GOT3 (cell line): Measurements from ENCODE around the gene RTN4IP1.

Source experiments
- DNase-seq: peaks from one replicate; lab custom pipeline; 2025; ENCODE audit warnings: mixed read lengths; lab: John Stamatoyannopoulos, UW

Gene RTN4IP1

DNA sequence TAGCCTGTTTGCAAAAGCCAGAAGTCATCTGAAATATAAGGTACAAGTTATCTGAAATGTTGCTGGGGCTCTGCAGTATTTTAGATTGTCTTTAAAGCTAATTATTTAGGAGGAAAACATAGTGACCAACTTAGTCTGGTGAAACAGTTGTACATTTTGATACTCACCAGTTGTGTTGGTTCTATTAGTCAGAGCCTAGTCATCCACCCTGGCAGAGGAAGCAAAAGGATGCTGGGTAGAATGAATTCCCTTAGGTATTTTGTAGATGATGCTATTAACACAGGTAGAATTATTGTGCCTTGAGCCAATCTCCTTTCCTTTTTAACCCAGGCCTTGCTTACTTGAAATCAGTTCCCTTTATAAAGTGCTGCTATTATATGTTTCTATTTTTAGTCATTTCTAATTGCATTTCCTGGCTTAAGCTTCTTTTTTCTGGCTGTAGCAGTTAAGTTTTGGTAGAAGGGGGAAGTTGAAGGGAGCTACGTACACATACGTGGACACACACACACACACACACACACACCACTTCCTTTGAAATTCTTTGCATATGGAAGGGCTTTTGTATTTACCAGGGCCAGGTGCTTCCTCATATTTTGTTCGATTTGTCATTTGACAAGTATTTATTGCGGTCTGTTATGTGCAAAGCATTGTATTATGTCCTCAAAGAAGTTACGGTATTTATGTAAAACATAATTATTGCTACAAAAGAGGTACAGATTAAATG, 82.4 kb downstream of the RTN4IP1 start:
- no peak for DNase-seq

DNA sequence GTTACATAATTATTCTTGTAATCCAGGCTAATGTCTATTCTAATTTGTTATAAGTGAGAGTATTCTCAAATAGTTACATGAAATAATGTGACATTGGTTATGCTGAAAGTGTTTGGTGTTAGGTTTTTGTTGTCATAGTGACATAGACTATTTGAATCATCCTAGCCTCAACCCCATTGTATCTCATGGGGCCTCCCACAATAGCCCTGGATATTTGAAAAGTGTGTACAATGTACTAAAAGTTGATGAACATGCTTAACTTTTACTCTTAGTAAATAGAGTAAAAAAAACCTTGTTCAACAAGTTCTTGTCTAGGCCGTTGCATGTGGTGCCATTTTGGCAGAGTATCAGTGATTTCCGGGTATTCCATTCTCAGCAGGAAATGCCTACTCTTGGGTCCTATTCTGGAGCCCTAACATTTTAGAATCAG, 83.0 kb downstream of the RTN4IP1 start:
- DNase-seq = no peak

DNA sequence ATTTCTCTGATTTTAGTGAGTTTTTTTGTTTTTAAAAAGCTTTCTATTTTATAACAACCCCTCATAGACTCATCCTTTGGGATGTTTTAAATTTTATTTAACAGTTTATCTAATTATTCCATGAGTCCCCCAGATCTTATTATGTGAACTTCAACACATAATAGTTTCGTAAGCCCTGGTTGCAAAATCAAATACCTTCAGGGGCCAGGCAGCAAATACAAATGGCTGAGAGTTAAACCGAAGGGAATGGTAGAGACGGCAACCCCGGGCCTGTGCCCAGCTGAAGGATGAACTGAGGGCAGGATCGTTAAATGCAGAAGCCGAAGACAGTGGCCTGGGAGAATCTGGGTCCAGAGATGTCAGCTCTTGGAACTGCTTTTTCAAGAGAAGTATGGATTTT, 88.4 kb downstream of the RTN4IP1 start:
- DNase-seq = no peak

DNA sequence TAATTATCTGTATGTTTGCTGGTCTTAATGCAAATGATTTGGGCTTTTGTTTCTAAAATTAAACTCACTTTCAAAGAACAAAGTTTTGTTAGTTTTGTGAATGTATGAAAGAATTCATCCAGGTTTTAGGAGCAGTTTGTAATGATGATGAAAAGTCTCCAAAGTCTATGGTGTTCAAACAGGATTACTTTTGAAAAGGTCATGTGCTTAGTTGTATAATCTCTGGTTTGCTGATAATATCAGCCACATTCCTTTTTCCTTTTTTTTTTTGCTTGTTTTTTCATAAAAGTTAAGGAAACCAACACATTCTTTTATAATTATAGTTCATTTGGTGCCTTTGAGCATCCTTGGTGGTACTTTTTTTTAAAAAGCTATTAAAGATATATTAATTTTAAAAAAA, 88.9 kb downstream of the RTN4IP1 start:
- DNase-seq = no peak

DNA sequence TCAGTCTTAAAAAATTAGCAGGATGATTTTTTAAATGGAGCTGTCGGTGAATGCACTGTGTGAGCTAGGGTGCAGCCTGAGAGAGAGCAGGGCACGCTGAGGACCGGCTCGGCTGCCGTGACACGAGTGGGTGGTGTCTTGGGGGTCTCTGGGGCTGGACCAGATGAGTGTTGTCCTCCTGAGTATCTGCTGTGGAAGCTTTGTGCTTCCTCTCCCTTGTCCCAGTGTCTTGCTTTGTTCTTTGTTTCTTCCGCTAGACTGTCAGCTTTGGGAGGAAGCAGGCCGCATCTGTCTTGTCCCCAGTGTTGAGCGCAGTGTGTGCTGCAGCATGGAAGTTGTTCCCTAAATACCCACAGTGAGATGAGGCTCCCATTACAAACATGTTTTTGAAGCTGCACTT, 89.4 kb downstream of the RTN4IP1 start:
- no peak for DNase-seq

DNA sequence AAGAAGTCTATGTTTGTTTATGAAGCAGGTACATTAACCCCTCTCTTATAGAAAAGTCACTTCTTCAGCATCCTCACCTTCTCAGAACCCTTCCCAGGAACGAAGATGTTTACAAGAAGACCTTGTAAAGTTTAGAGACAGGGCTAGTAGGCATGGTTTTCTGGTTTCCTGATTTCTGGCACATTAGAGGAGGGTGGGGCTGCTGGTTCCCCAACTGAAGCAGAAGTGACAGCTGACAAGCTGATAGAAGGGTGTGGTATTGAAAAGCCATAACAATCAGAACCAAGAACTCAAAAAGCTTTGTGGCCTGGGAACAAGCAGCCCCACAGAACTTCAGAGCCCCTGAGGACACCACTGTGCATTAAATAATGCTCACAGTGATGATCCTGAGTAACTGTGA, 91.2 kb downstream of the RTN4IP1 start:
- DNase-seq = no peak

DNA sequence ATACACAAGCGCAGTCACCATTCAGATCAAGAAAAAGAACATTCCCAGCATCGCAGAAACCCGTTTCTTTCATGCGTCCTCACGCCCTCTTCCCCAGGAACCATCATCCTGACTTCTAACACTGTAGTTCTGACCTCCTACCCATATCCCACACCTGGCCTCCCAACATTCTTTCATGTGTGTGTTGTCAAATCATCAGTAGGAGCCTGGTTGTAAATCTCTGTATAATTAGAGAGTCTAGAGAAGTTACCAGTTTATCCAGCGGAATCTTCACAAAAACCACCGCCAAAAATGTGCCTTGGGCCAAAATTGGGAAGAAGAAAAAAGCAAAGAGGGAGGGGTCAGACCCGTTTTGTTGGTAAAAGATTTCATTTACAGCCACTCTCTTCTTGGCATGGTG, 91.6 kb downstream of the RTN4IP1 start:
- no peak for DNase-seq

DNA sequence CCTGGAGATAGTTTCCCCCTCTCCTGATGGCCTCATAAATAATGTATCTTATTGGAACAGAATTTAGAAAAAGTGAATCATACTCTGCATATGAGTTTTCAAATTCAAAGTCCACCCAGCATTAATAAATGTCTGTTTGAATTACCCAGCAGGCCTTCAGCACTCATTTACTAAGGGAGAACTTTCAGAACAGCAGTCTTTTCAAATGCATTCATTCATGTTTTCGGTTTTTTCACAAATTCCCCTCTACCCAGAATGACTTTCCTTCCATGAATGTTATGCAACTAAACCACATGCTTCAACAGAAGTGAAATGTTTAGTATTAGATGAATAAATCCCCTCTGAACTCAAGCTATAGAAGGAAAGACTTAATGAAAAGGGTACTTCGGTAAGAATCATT, 92.4 kb downstream of the RTN4IP1 start:
- no peak for DNase-seq

DNA sequence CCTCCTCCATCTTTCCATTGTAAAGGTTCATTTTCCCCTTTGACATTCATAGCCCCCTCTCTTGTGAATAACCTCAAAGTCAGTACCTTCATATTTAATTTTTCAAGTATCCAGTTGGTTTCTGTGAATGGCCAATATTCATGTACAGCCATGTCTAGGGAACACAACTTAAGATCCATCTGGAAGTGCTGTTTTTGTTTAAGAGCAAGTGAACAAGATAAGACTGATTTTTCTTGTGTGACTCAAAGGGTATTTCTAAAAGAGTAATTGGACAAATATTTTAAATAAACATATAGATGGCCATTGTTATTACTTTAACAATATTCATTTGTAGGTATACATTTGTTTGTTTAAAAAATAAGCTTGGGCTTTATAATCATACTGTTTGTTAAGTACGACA, 92.9 kb downstream of the RTN4IP1 start:
- no peak for DNase-seq

DNA sequence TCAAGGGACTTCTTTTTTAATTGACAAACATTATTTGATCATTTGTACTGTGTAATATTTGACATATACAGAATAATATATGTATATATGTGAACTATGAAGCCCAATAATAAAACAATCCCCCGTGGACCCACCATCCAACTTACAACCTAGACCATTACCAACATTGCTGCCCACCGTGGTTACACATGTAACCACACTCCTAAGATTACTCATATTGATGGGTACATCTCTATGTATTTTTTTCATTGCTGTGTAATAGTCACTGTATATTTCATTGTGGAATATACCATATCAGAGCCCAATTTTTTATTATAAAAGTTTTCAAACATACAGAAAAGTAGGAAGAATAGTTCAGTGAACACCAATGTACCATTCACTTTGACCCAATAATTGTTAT, 94.3 kb downstream of the RTN4IP1 start:
- DNase-seq = no peak

DNA sequence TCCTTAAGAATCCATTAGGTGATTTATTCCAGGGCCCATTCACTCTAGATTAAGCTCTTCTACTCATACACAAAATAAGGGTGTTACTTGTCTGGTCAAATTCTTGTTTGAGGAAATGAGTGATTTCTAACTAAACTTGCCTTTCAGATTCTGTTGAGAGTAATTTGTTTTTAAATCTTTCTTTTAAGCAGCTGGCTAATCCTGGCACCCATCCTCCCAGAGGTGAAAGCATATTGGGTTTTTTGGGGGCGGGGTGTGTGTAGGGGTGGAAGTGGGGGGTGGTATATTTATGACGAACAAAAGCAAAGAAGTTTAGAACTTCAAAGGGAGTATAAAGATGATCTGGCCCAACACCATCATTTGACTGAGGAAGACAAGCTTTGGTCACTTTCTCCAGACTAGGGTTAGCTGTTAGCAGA, 94.7 kb downstream of the RTN4IP1 start:
- no peak for DNase-seq

DNA sequence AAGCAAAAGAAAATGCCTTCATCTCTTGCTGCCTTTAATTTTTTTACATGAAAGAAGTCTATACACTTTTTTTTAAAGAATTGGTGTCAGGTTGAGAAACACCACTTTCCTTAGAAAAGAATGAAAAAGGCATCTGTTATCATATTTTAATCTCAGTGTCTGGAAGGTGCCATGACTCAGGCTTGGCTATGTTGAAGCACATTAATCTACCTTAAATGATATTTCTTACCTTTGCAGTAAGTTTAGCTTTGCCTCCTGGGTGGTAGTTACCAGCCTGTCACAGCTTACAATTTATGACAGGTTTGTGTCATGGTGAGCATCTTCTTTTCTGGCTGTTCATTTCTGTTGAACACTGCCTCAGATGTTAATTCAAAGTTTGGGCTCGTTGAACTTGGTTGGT, 95.3 kb downstream of the RTN4IP1 start:
- no peak for DNase-seq

DNA sequence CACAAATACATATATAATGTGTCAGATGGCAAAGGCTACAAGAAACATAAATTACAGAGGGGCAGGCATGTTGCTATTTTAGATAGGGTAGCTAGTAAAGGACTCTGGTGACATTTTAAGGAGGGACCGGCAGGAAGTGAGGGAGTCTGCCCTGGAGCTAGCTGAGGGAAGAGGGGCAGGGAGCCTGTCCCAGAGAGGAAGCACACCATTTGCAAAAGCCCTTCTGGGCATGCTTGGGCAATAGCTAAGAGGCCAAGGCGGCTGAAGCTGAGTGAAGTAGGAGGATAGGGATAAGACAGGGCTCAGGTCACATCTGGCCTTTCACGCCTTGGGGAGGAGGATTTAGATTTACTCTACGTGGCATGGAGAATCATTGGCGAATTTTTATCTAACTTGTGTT, 96.2 kb downstream of the RTN4IP1 start:
- DNase-seq = no peak

DNA sequence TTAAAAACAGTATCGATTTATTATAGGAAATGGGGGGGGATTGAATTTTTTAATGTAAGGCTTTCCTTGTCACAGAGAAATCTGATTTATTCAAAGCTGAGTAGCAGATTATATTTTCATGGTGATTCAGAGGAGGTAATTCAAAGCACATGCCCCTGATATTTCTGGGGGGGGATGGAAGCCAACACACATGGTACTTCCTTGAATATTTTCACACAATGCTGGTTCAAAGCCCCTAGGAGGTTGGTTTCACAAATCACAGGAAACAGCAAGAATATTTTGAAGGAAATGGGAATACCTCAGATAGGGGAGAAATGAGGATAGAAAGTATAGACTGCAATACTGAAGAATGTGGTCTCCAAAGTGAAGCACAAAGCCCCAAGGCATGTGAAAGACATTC, 98.8 kb downstream of the RTN4IP1 start:
- DNase-seq = no peak

DNA sequence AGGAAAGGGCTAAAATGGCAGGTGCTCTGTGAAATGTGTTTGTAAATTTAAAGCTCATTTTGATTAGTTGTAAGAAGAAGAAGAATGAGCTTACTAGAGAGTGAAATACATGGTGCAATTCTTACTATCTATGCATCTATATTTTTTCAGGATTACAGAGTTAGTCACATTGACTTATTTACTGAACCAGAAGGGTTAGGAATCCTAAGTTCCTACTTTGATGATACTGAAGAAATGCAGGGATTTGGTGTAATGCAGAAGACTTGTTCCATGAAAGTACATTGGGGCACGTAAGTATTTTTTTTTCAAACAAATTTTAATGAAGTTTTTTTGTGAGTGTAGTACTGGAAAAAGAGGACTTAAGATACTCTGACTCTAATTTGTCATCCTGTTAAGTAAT, 99.3 kb downstream of the RTN4IP1 start:
- no peak for DNase-seq

DNA sequence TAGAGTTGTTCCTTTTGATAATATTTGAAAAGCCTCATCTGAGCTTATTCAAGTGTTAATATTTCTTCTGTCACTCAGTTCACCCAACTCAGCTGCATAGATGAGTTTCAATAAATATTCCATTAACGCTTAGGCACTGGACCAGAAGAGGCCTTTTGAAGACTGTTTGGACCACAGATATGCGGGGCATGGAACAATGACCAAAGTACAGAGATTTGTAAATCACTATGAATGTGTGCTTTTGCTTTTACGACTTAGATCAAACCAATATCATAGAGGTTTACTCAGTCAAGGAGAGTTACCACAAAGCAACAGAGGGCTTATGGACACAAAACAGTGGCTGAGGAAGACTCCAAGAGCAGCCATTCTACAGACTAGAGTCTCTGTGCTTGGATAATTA, 99.9 kb downstream of the RTN4IP1 start:
- DNase-seq = no peak

DNA sequence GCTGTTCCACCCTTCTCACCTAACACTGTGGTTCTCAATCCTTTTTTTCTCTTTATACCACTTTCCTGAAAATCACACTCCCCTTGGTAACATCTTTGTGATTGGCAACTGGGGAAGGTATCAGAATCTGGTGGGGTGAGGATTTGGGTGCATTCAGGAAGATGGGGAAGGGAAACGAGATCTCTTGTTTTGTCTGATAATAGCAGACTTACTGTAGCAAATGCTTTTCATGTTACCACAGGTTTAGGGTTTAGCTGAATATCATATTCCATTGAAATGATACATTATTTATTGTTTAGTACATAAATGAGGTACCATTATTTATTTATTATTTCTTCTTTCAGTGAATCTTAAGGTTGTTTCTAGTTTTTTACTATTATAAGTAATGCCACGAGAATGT, 100.8 kb downstream of the RTN4IP1 start:
- DNase-seq = no peak

DNA sequence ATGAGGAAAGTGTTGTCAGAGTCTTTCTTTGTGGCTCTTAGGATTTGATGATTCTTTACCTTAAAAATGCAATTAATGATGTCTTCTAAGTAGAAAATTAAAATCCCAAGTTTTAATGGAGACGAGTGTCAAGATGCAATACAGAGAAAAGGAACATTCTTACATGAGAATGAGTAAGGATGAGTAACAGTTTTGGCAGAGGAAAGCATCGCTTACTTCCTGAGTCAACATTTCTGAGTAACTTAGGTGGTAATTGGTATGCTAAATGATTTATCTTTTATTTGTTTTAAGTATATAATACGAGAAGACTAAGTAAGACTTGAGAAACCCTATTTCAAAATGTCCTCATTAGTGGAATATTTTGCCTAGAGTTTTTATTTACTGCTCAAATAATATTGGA, 101.3 kb downstream of the RTN4IP1 start:
- DNase-seq = no peak

DNA sequence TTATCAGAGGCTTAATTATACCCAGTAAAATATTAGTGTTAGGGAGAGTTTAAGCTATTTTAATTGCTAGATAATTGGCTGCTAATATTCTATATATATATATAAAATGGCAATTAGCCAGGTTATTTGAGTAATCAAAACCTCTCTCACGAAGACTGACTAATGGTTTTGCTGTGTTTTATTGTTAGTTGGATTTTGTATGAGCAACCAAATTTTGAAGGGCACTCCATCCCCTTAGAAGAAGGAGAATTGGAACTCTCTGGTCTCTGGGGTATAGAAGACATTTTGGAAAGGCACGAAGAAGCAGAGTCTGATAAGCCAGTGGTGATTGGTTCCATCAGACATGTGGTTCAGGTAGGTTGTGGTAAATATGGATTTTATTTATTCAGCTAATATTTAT, 102.2 kb downstream of the RTN4IP1 start:
- DNase-seq = no peak

DNA sequence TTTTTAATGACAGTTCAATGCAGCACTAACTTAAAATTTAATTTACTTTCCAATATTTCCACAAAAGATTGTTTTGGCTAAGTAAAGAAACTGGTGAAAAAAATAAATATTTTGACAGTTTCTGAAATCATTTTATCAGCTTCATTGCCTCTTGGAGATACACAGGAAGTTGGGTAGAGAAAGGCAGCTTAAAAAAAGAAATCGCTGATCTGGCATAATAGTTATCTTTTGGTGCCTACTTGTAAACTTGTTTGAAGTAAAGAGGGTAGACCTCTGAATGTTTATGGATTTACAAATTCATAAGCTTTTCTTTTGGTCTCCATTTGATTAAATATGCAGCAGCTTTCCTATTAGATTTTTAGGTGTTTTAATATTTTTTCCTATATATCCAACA, 103.4 kb downstream of the RTN4IP1 start:
- DNase-seq = no peak

DNA sequence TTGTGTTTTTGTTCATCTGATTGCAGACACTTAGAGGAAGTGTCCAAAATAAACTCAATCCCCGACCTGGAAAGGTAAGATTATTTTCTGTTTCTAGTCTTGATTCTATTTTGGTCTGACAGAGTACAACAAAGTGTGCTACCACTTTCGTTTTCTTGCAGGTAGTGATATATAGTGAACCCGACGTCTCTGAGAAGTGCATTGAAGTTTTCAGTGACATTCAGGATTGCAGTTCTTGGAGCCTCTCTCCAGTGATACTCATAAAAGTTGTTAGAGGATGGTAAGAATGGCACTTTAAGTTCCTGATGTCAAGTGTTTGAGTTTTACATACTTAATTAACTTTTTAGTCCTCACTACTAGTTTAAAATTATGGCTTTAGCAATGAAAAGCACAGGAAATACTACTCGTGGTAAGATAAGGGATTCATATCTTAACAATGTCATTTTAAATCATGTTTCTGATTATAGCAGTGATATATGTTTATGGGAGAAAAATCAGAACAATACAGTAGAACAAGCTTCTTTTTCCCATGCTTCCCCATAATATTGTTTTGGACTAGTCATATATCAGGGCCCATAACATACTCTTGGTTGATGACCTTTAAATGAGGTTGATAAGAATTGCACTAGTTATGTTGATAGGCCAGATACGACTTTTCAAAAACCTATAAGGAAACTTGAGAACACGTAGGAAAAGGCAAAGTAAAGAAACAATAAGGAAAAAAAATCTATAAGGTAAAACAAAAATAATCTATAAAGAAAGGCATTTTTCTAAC, 104.0 kb downstream of the RTN4IP1 start:
- DNase-seq = no peak

DNA sequence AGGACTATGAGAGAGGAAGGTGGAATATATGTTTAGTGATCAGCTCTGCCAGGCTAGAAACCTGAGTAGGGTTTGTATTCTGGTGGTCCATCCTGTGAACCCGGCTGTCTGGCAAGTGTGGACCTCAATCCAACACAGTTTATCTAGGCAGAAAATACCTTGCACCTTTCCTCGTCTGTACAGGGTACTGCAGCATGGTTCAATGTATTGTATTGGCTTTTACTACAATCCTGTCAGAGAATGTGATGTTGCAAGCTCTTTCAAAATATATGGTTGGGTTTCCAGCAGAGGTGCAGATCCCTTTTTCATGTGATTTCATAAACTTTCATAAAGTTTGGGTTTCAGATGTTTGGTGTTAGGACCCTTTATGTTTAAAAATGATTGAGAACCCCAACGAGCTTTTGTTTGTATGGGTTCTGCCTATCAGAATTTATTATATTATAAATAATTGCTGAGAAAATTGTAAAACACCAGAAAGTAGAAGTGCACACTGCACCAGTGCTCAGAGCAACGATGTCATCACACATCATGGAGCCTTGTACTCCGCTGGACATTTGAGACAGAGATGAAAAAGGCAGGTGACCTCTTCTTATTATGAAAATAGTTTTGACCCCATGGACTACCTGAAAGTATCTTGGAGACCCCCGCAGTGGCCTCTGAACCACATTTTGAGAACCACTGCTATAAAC, 106.6 kb downstream of the RTN4IP1 start:
- DNase-seq = no peak
